B cell (primary cell): ENCODE measurements around the gene ZC3HAV1L. TPM values are rescaled to one million over a fixed set of nuclear protein-coding genes. Genes with fewer than 3 reads are reported as not detected.

Experiments
- ATAC-seq: fragments of 200-7000 bp; cut with Tn5 transposase; one replicate; pipeline ENCODE4 v1.10.0; 2021; ENCODE audit warnings: low read depth, mild to moderate bottlenecking, moderate number of reproducible peaks, moderate library complexity
- CTCF ChIA-PET: fragments of 350-600 bp; sonication (Branson Sonifier 250); formaldehyde crosslinking; loops from one replicate; lab custom pipeline; 2021; ENCODE audit warnings: antibody characterized with exemption, inconsistent platforms; lab: Charles Lee
- POLR2A ChIA-PET: fragments of 350-600 bp; sonication (Branson Sonifier 250); formaldehyde crosslinking; loops from one replicate; lab custom pipeline; 2021; ENCODE audit warnings: antibody characterized with exemption; lab: Charles Lee
- DNase-seq: peaks from one replicate; pipeline ENCODE4 v3.0.0; 2013
- H2AFZ ChIP-seq: 2 replicates; pipeline ENCODE4 v1.6.1; 2012; ENCODE audit warnings: mild to moderate bottlenecking, low read depth, low read length; ENCODE audit not compliant: insufficient read depth, poor library complexity, severe bottlenecking
- H3K27ac ChIP-seq, 2 donors: 1 replicate in 1 of 2; 2 replicates in 1 of 2; pipeline ENCODE4 v1.5.1; 2012 to 2013; ENCODE audit warnings: low read length in 2 of 2, mild to moderate bottlenecking in 2 of 2, moderate library complexity in 1 of 2
- H3K27me3 ChIP-seq, 4 experiments: fragments of 200-600 bp in 1 of 4; sonication (generic) in 1 of 4; replicated peaks in 1 of 4; 1 replicate in 2 of 4; 2 replicates in 2 of 4; pipeline versions ENCODE4 v1.6.1 to v1.7.0; 2013 to 2016; ENCODE audit warnings: low read length in 3 of 4, mild to moderate bottlenecking in 2 of 4, mixed read lengths in 1 of 4, moderate library complexity in 1 of 4; ENCODE audit not compliant: insufficient read depth in 4 of 4, control insufficient read depth in 3 of 4; ENCODE audit errors: control extremely low read depth in 1 of 4
- H3K36me3 ChIP-seq, 2 experiments: replicated peaks in 1 of 2; 1 replicate in 1 of 2; 2 replicates in 1 of 2; pipeline versions ENCODE4 v1.6.1 to v1.7.1; 2013; ENCODE audit warnings: low read length in 1 of 2; ENCODE audit not compliant: insufficient read depth in 2 of 2, control insufficient read depth in 1 of 2; ENCODE audit errors: control extremely low read depth in 1 of 2, extremely low read depth in 1 of 2
- H3K4me1 ChIP-seq, 2 donors: fragments of 200-600 bp in 1 of 2; sonication (generic) in 1 of 2; 1 replicate in 1 of 2; 2 replicates in 1 of 2; pipeline versions ENCODE4 v1.5.1 to v1.6.1; 2013 to 2017; ENCODE audit warnings: low read length in 2 of 2; ENCODE audit not compliant: control insufficient read depth in 2 of 2, insufficient read depth in 2 of 2
- H3K4me2 ChIP-seq: replicated peaks from 2 replicates; pipeline ENCODE3; 2012; ENCODE audit warnings: mild to moderate bottlenecking, low read depth, low read length; ENCODE audit not compliant: poor library complexity, severe bottlenecking
- H3K4me3 ChIP-seq, 5 experiments: fragments of 200-600 bp in 1 of 5; sonication (generic) in 1 of 5; 1 replicate in 3 of 5; 2 replicates in 2 of 5; pipeline versions ENCODE4 v1.5.1 to v1.7.0; 2011 to 2016; ENCODE audit warnings: low read length in 4 of 5, mild to moderate bottlenecking in 4 of 5, low read depth in 2 of 5, control low read depth in 1 of 5, moderate library complexity in 1 of 5; ENCODE audit not compliant: insufficient read depth in 1 of 5; ENCODE audit errors: control extremely low read depth in 1 of 5, extremely low read depth in 1 of 5
- H3K79me2 ChIP-seq: fragments of 200-600 bp; sonication (generic); one replicate; pipeline ENCODE4 v1.6.0; 2016; ENCODE audit warnings: low read length; ENCODE audit not compliant: control insufficient read depth, insufficient read depth
- H3K9ac ChIP-seq: fragments of 200-600 bp; sonication (generic); 2 replicates; pipeline ENCODE4 v1.6.1; 2017; ENCODE audit warnings: mild to moderate bottlenecking, low read length, moderate library complexity
- H3K9me3 ChIP-seq, 3 donors: one replicate each; pipeline versions ENCODE4 v1.6.1 to v1.7.1; 2013; ENCODE audit warnings: low read length in 2 of 3; ENCODE audit not compliant: control insufficient read depth in 2 of 3, insufficient read depth in 1 of 3; ENCODE audit errors: control extremely low read depth in 1 of 3
- H4K20me1 ChIP-seq: 2 replicates; pipeline ENCODE4 v1.6.0; 2012; ENCODE audit warnings: mild to moderate bottlenecking, low read length; ENCODE audit not compliant: insufficient read depth, control insufficient read depth, poor library complexity, severe bottlenecking
- H3K27ac Mint-ChIP-seq: one replicate; pipeline ENCODE4 v1.8.0; 2021; ENCODE audit warnings: mixed read lengths
- H3K27me3 Mint-ChIP-seq: one replicate; pipeline ENCODE4 v1.8.0; 2021; ENCODE audit warnings: mixed read lengths
- H3K4me1 Mint-ChIP-seq: one replicate; pipeline ENCODE4 v1.8.0; 2021; ENCODE audit warnings: mixed read lengths
- H3K4me3 Mint-ChIP-seq: one replicate; pipeline ENCODE4 v1.8.0; 2021; ENCODE audit warnings: mixed read lengths
- H3K9me3 Mint-ChIP-seq: one replicate; pipeline ENCODE4 v1.8.0; 2022; ENCODE audit warnings: mixed read lengths; ENCODE audit not compliant: insufficient read depth
- EZH2 ChIP-seq: IDR thresholded peaks from 2 replicates; pipeline ENCODE4 v1.6.1; 2012; ENCODE audit warnings: borderline replicate concordance, low read depth, mild to moderate bottlenecking, moderate library complexity, low read length; ENCODE audit not compliant: insufficient read depth, poor library complexity, severe bottlenecking
- WGBS: methylation state at CpG from one replicate; pipeline ENCODE4 v1.1.5; 2013; ENCODE audit warnings: missing lambda C conversion rate; ENCODE audit not compliant: insufficient coverage; 5-methylcytosine and 5-hydroxymethylcytosine counted together
- intact Hi-C: fragments of 100-400 bp; cut with micrococcal nuclease; formaldehyde crosslinking; loops from one replicate; pipeline ENCODE4 v1.10.0; 2022
- polyA plus RNA-seq: library from polyadenylated mRNA; depleted of rRNA; stranded (reverse); fragments of >200 nt; gene quantifications from 2 replicates; pipeline ENCODE4 v1.2.3, GENCODE V29; 2012
- total RNA-seq, 2 donors: library from RNA; stranded (reverse); fragments of 120-200 nt in 1 of 2; gene quantifications; 1 replicate in 1 of 2; 2 replicates in 1 of 2; pipeline versions ENCODE4 v1.2.3 to v1.2.4, GENCODE V29; 2013 to 2022
- TF ChIP-seq, protein P1 (sequence below): fragments of 200-600 bp; IDR thresholded peaks from one replicate; pipeline ENCODE4 v1.8.0; 2022; ENCODE audit warnings: antibody characterized with exemption, mild to moderate bottlenecking

Gene ZC3HAV1L
- total and polyA plus RNA-seq, 2 donors (not counting 1 experiment from before 2014, with no cell fraction given) = 0.82 to 1.8 TPM

DNA sequence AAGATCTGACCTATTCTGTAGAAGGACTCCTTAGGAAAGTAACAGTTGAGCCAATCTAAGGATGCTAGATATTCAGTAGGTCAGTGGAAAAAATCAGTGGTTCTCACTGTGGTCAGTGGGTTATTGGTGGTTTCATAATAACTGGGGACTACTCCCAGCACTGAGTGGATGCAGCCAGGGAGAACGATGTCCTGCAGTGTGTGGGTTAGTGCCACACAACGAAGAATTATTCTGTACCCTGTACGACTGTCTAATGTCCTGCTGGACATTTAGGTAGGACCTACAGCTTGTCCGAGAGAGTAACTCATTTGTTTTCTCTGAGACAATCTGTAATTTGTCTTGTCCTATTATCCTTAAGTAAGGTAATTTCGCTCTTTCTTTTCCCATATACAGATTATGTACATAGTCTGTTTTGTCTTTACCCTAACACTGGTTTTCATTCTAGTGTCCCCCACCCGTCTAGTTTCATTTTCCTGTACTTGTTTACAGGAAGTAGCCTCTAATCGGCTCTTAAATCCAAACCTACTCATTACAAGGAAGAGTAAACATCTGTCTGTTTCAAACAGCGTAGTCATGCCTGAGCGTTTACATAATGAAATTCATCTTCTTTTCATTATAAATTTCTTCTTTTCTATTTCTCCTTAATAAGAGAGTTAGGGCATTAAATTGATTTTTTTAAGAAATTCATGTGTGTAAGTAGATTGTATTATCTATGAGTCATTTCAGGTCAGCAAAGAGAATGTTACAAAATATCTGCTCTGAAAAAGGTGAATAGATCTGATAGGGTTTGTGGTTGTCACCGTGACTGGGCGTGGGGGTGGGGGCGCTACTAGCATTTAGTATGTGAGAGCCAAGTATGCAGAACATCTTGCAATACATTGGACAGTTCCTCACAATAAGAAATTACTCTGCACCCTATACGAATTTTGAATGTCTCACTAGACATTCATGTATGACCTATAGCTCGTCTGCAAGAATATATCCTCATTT lies 8.3 kb upstream of the ZC3HAV1L start:
- no peaks in the 10 kb centered on the region for H3K27me3 Mint-ChIP-seq
- 24% methylated on average over 3 of the region's 14 CpGs for WGBS
- no peaks in the 10 kb centered on the region for H3K79me2 ChIP-seq
- DNase-seq (no peak), ATAC-seq (peak; percentile 11)
- no peak overlapping the region for H3K4me3 ChIP-seq
- no peaks in the 10 kb centered on the region for H3K27me3 ChIP-seq
- no peak overlapping the region for H2AFZ ChIP-seq
- H3K9me3 ChIP-seq = no peaks in the 10 kb centered on the region
- CTCF ChIA-PET = interaction anchor here (1.3 to 1.7 kb wide), 2 partner anchors 27 to 84 kb away, joined by 5 to 6 read pairs; no protein-coding TSS in a partner anchor
- peaks cover 17 to 23% of the 10 kb centered on the region in 2 experiments for H3K36me3 ChIP-seq
- no peaks in the 10 kb centered on the region for H3K9me3 Mint-ChIP-seq
- peak overlapping the region; percentile 62 for H3K27ac Mint-ChIP-seq
- H4K20me1 ChIP-seq = peaks cover 11% of the 10 kb centered on the region
- H3K4me1 ChIP-seq = peaks cover 23 to 33% of the 10 kb centered on the region in 2 donors
- H3K4me1 Mint-ChIP-seq = peaks cover 38% of the 10 kb centered on the region
- H3K4me3 Mint-ChIP-seq = peak overlapping the region; percentile 29
- peak overlapping the region; percentile 29 for H3K4me2 ChIP-seq
- intact Hi-C loops = no loop called here
- POLR2A ChIA-PET = no interaction called here
- peak overlapping the region; percentile 19 to 70 for H3K27ac ChIP-seq
- no peak overlapping the region for H3K9ac ChIP-seq
- TF ChIP-seq EZH2 = no peak
- TF ChIP-seq, protein P1, sequence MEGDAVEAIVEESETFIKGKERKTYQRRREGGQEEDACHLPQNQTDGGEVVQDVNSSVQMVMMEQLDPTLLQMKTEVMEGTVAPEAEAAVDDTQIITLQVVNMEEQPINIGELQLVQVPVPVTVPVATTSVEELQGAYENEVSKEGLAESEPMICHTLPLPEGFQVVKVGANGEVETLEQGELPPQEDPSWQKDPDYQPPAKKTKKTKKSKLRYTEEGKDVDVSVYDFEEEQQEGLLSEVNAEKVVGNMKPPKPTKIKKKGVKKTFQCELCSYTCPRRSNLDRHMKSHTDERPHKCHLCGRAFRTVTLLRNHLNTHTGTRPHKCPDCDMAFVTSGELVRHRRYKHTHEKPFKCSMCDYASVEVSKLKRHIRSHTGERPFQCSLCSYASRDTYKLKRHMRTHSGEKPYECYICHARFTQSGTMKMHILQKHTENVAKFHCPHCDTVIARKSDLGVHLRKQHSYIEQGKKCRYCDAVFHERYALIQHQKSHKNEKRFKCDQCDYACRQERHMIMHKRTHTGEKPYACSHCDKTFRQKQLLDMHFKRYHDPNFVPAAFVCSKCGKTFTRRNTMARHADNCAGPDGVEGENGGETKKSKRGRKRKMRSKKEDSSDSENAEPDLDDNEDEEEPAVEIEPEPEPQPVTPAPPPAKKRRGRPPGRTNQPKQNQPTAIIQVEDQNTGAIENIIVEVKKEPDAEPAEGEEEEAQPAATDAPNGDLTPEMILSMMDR = no peak
